K562 (cell line): ENCODE data around the gene GGA2. TPM values are rescaled to one million over a fixed set of nuclear protein-coding genes. Genes with fewer than 3 reads are reported as not detected.

Experiments
- ATAC-seq: fragments of 200-7000 bp; cut with Tn5 transposase; 3 replicates; pipeline ENCODE4 v1.9.1; 2020; ENCODE audit warnings: moderate library complexity
- BruUV-seq: library from RNA; stranded (reverse); fragments of 400-500 nt; replicated peaks from 2 replicates; lab custom pipeline; 2021; lab: Mats Ljungman, UMichigan
- CTCF ChIA-PET: fragments of 300-600 bp; formaldehyde crosslinking; extraction: SDS; loops from one replicate; lab custom pipeline; 2021; ENCODE audit warnings: low intra/inter-chr PET ratio; lab: Yijun Ruan, JAX
- POLR2A ChIA-PET: fragments of 300-600, 350-650 bp; sonication (Branson Sonifier 250); formaldehyde crosslinking; extraction: SDS; loops from one replicate; lab custom pipeline; 2021; ENCODE audit warnings: antibody characterized with exemption, inconsistent platforms; lab: Yijun Ruan, JAX
- DNase-seq, 4 experiments: peaks; one replicate each; pipeline versions ENCODE4 v3.0.0 to v3.0.0-alpha.2; 2011 to 2018; ENCODE audit warnings: low spot score in 3 of 4, mixed read lengths in 3 of 4; ENCODE audit errors: extremely low read depth in 1 of 4
- FAIRE-seq: peaks from 2 replicates; lab custom pipeline; 2011; peaks lifted over from hg19 to GRCh38; lab: Jason Lieb, UNC
- H2AFZ ChIP-seq: 2 replicates; pipeline ENCODE4 v1.6.0; 2011; ENCODE audit warnings: low read depth, low read length, control low read depth, inconsistent platforms
- H3K27ac ChIP-seq: fragments of 200-600 bp; 3 replicates; pipeline ENCODE4 v1.8.0; 2011; ENCODE audit warnings: low read depth, mild to moderate bottlenecking, control low read depth, inconsistent platforms, low read length, moderate library complexity, mixed read lengths; ENCODE audit errors: extremely low read depth
- H3K27me3 ChIP-seq, 2 experiments: fragments of 300-600 bp in 1 of 2; 2 replicates in 1 of 2; 3 replicates in 1 of 2; pipeline versions ENCODE4 v1.6.0 to v1.8.0; 2011; ENCODE audit warnings: inconsistent platforms in 2 of 2, low read length in 2 of 2, mild to moderate bottlenecking in 1 of 2, mixed read lengths in 1 of 2, moderate library complexity in 1 of 2; ENCODE audit not compliant: control insufficient read depth in 2 of 2, insufficient read depth in 2 of 2
- H3K36me3 ChIP-seq: fragments of 300-600 bp; 3 replicates; pipeline ENCODE4 v1.8.0; 2011; ENCODE audit warnings: mild to moderate bottlenecking, low read length, inconsistent platforms; ENCODE audit not compliant: control insufficient read depth, insufficient read depth
- H3K4me1 ChIP-seq, 2 experiments: fragments of 200-600 bp in 1 of 2; replicated peaks in 1 of 2; 2 replicates in 1 of 2; 3 replicates in 1 of 2; pipeline versions ENCODE4 v1.5.1 to v1.8.0; 2011; ENCODE audit warnings: inconsistent platforms in 2 of 2, low read length in 2 of 2, mild to moderate bottlenecking in 1 of 2, mixed read lengths in 1 of 2, moderate library complexity in 1 of 2; ENCODE audit not compliant: control insufficient read depth in 2 of 2, insufficient read depth in 2 of 2
- H3K4me2 ChIP-seq: 2 replicates; pipeline ENCODE4 v1.6.1; 2011; ENCODE audit warnings: low read length, control low read depth, inconsistent platforms, mixed read lengths; ENCODE audit not compliant: insufficient read depth
- H3K4me3 ChIP-seq: fragments of 200-600 bp; sonication (generic), shearing (Covaris generic); 2 replicates; pipeline ENCODE4 v1.5.1; 2016; ENCODE audit warnings: control low read depth, inconsistent platforms
- H3K79me2 ChIP-seq: fragments of 200-600 bp; 3 replicates; pipeline ENCODE4 v1.8.0; 2011; ENCODE audit warnings: low read length, inconsistent platforms; ENCODE audit not compliant: control insufficient read depth, insufficient read depth
- H3K9ac ChIP-seq, 2 experiments: 2 replicates each; pipeline versions ENCODE4 v1.6.0 to v1.6.1; 2011; ENCODE audit warnings: low read depth in 2 of 2, low read length in 2 of 2, control low read depth in 1 of 2, inconsistent platforms in 1 of 2, mild to moderate bottlenecking in 1 of 2, mixed read lengths in 1 of 2; ENCODE audit not compliant: insufficient read depth in 1 of 2
- H3K9me1 ChIP-seq: one replicate; pipeline ENCODE4 v1.6.0; 2011; ENCODE audit warnings: inconsistent platforms, mild to moderate bottlenecking, low read length, moderate library complexity; ENCODE audit not compliant: control insufficient read depth, insufficient read depth
- H3K9me3 ChIP-seq: replicated peaks from 2 replicates; pipeline ENCODE4 v1.5.1; 2011; ENCODE audit warnings: low read depth, low read length, inconsistent platforms; ENCODE audit not compliant: control insufficient read depth, insufficient read depth
- H4K20me1 ChIP-seq: replicated peaks from 2 replicates; pipeline ENCODE4 v1.6.1; 2011; ENCODE audit warnings: low read length, inconsistent platforms, mixed read lengths; ENCODE audit not compliant: control insufficient read depth, insufficient read depth
- BACH1 ChIP-seq: fragments of 200-800 bp; sonication (Bioruptor generic); IDR thresholded peaks from 2 replicates; pipeline ENCODE4 v1.6.1; 2016; ENCODE audit warnings: missing genetic modification characterization, missing compliant biosample characterization
- CHD1 ChIP-seq: fragments of 200-600 bp; sonication (generic); IDR thresholded peaks from one replicate; pipeline ENCODE4 v1.6.1; 2012; ENCODE audit warnings: mild to moderate bottlenecking, moderate library complexity, low read length, inconsistent platforms
- HNRNPH1 ChIP-seq: fragments of 200-400 bp; formaldehyde crosslinking; optimal IDR thresholded peaks from 2 replicates; pipeline ENCODE3; 2017; ENCODE audit warnings: low read depth, mild to moderate bottlenecking, low read length, moderate library complexity
- KAT7 ChIP-seq: sonication (generic); formaldehyde crosslinking; IDR thresholded peaks from 2 replicates; pipeline ENCODE4 v1.8.0; 2022; ENCODE audit warnings: missing genetic modification reagents, mild to moderate bottlenecking, borderline replicate concordance
- RBM22 ChIP-seq: fragments of 200-400 bp; formaldehyde crosslinking; IDR thresholded peaks from 2 replicates; pipeline ENCODE4 v1.6.1; 2018; ENCODE audit warnings: low read length, low read depth; ENCODE audit not compliant: poor library complexity, severe bottlenecking
- SMAD2 ChIP-seq: fragments of 150-350 bp; IDR thresholded peaks from 2 replicates; pipeline ENCODE4 v1.6.1; 2014; ENCODE audit warnings: low read depth, mild to moderate bottlenecking, low read length
- SMAD3 ChIP-seq: fragments of 450-650 bp; formaldehyde crosslinking; conservative IDR thresholded peaks from 2 replicates; pipeline ENCODE4 v1.4.0; 2020; ENCODE audit warnings: mild to moderate bottlenecking
- SMC3 ChIP-seq: conservative IDR thresholded peaks from 2 replicates; pipeline ENCODE4 v1.6.1; 2011; ENCODE audit warnings: low read depth, low read length, improper control_type of control experiment; ENCODE audit not compliant: insufficient read depth
- TAF15 ChIP-seq: fragments of 200-400 bp; formaldehyde crosslinking; IDR thresholded peaks from 2 replicates; pipeline ENCODE4 v1.6.1; 2017; ENCODE audit warnings: mild to moderate bottlenecking, low read depth, low read length, moderate library complexity
- ZNF232 ChIP-seq: sonication (generic); formaldehyde crosslinking; IDR thresholded peaks from 2 replicates; pipeline ENCODE4 v1.8.0; 2022; ENCODE audit warnings: mild to moderate bottlenecking, missing genetic modification reagents
- ZNF589 ChIP-seq: fragments of 200-800 bp; sonication (Bioruptor generic); IDR thresholded peaks from 2 replicates; pipeline ENCODE4 v1.6.1; 2016; ENCODE audit warnings: low read depth, missing genetic modification characterization, missing compliant biosample characterization
- ZNF766 ChIP-seq: fragments of 200-800 bp; sonication (Bioruptor generic); conservative IDR thresholded peaks from 2 replicates; pipeline ENCODE4 v1.6.1; 2016; ENCODE audit warnings: missing genetic modification characterization, missing compliant biosample characterization
- WGBS: fragments of 100-300 bp; shearing (Covaris generic); methylation state at CpG from one replicate; pipeline ENCODE4 v1.1.6; 2016; ENCODE audit warnings: low coverage, mixed read lengths; ENCODE audit not compliant: insufficient coverage; ENCODE audit errors: missing lambda C conversion rate; 5-methylcytosine and 5-hydroxymethylcytosine counted together
- in situ Hi-C: fragments of 300-500 bp; cut with MboI; formaldehyde crosslinking; loops from 4 replicates; pipeline ENCODE4 v1.15.0; 2018; ENCODE audit warnings: inconsistent platforms, mixed read lengths
- intact Hi-C: fragments of 100-400 bp; cut with micrococcal nuclease; formaldehyde crosslinking; loops from 2 replicates; pipeline ENCODE4 v1.14.2; 2022
- polyA plus RNA-seq, 8 experiments: library from polyadenylated mRNA; depleted of rRNA in 4 of 8; stranded (reverse) in 5 of 8; unstranded in 3 of 8; fragments of >200 nt; fragmentation: Nextera tagmentation in 2 of 8; fragmentation: Illumina TruSeq in 1 of 8; extraction: Ambion mirVana in 2 of 8; extraction: Trizol in 1 of 8; gene quantifications; 2 replicates each; pipeline versions ENCODE4 v1.2.1 to v1.2.3, GENCODE V29; 2011 to 2014; ENCODE audit warnings: inconsistent platforms in 1 of 8, missing spikeins in 1 of 8
- total RNA-seq, 7 experiments: library from RNA; depleted of rRNA in 6 of 7; stranded (reverse); fragments of >200 nt in 6 of 7; fragmentation: Illumina TruSeq in 2 of 7; extraction: Trizol in 2 of 7; gene quantifications; 2 replicates each; pipeline versions ENCODE4 v1.2.1 to v1.2.3, GENCODE V29; 2011 to 2021; ENCODE audit warnings: low replicate concordance in 1 of 7
- TF ChIP-seq, protein P1 (sequence below): fragments of 450-650 bp; IDR thresholded peaks from 2 replicates; pipeline ENCODE4 v1.6.1; 2016; ENCODE audit warnings: mild to moderate bottlenecking

The GGA2 gene
- total and polyA plus RNA-seq, 9 of the 15 experiments (the other 6 are each of a cell fraction or from before 2014, with no cell fraction given): 11.9 to 133 (median 66.3) TPM

DNA sequence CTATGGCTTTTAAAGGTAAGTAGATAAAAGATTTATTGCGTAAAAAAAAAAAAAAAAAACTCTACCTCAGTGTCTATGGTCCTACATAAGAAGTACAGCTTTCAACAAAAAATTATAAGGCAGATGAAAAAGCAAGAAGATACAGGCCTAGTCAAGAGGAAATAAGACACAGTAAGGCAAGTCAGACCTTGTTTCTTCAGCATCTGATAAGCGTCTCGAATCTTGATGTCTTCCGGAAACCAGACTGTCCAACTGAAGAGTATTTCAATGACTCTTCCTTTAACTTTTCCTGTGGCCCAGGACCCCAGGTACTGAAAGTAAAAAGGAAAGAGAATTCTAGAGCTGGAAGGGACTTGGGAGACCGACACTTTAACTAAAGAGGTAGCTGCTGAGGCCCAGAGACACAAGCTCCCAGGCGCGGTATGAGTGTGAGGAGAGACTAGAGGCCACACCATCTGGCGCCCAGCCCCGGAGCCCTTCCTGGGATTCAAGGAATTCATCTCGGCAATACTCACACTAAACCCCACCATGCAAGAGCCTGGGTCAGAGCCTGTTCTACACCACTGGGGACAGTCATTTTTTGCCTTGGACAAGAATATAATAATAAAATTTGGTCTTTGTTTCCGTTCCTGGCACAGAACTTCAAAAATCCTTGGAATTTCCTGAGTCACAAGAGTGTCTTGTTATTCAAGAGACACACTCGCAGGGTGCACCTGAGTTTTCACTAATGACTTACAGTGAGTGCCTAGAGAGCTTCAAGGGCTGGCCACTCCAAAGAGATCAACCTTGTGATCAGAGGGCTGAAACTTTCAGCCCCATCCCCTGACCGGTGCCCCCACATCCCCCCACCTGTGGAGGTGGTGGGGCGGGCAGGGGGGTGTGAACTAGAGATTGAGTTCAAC lies 18.6 kb downstream of the GGA2 start:
- in situ Hi-C loops (no loop called here), intact Hi-C loops (no loop called here)
- no peak overlapping the region for H3K9ac ChIP-seq
- no peak overlapping the region for H3K4me2 ChIP-seq
- 96% methylated on average over 13 of the region's 14 CpGs for WGBS
- ATAC-seq: no peak
- no peaks in the 10 kb centered on the region for H3K9me1 ChIP-seq
- H2AFZ ChIP-seq: no peak overlapping the region
- H3K79me2 ChIP-seq: peaks cover 9% of the 10 kb centered on the region; the same call in 2 of the 3 replicates
- POLR2A ChIA-PET: interaction anchor here (1.0 to 3.9 kb wide), 8 partner anchors 8 to 66 kb away, joined by 3 to 18 read pairs (median 4); partner anchors contain the start of genes EARS2 and UBFD1
- H4K20me1 ChIP-seq: no peaks in the 10 kb centered on the region
- DNase-seq: no peak
- H3K27me3 ChIP-seq: no peaks in the 10 kb centered on the region
- no peak for TF ChIP-seq KAT7 (CRISPR knock-in tag)
- TF ChIP-seq SMAD2: no peak
- FAIRE-seq: no peak
- CTCF ChIA-PET: no interaction called here
- BruUV-seq: no TSS peak
- peaks cover 93% of the 10 kb centered on the region for H3K36me3 ChIP-seq
- no peaks in the 10 kb centered on the region for H3K9me3 ChIP-seq
- H3K4me1 ChIP-seq: no peaks in the 10 kb centered on the region
- H3K27ac ChIP-seq: no peak overlapping the region
- H3K4me3 ChIP-seq: no peak overlapping the region

DNA sequence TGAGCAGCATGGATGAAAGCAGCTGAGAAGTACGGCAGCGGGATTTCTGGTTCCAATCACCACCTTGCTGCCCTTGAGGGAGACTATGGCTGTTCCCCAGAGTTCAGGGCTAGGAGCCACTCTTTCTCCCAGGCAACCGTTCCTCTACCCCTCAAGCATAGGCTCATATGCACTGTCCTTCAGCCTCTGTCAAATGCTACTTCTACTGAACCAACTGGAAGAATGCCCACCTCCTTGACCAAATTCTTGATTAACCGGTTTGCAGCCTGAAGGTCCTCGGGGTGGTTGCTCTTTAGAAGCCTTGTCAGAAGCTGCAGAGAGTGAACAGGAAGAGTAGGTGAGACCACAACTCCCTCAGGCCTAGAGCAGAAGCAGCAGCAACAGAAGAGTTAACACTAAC lies 23.8 kb downstream of the GGA2 start:
- no peak overlapping the region for H3K27ac ChIP-seq
- POLR2A ChIA-PET: interaction anchor here (0.6 to 0.9 kb wide), 2 partner anchors 11 to 62 kb away, joined by 3 to 5 read pairs; no protein-coding TSS in a partner anchor
- FAIRE-seq (no peak), ATAC-seq (no peak), DNase-seq (no peak)
- in situ Hi-C loops: no loop called here
- no peaks in the 10 kb centered on the region for H3K4me1 ChIP-seq
- peaks cover 2% of the 10 kb centered on the region for H3K9me1 ChIP-seq
- WGBS: 89% methylated on average over 5 of the region's 5 CpGs
- H3K9ac ChIP-seq: no peak overlapping the region
- H3K36me3 ChIP-seq: peaks cover 92% of the 10 kb centered on the region
- no peak overlapping the region for H3K4me3 ChIP-seq
- CTCF ChIA-PET: no interaction called here
- intact Hi-C loops: no loop called here
- H3K4me2 ChIP-seq: no peak overlapping the region
- no peaks in the 10 kb centered on the region for H3K27me3 ChIP-seq
- no TSS peak for BruUV-seq
- H3K79me2 ChIP-seq: no peaks in the 10 kb centered on the region
- no peaks in the 10 kb centered on the region for H3K9me3 ChIP-seq
- H4K20me1 ChIP-seq: peaks cover 4% of the 10 kb centered on the region; the same call in 1 of the 2 replicates
- H2AFZ ChIP-seq: no peak overlapping the region
- no peak for TF ChIP-seq TAF15
- no peak for TF ChIP-seq RBM22
- TF ChIP-seq, protein P1, sequence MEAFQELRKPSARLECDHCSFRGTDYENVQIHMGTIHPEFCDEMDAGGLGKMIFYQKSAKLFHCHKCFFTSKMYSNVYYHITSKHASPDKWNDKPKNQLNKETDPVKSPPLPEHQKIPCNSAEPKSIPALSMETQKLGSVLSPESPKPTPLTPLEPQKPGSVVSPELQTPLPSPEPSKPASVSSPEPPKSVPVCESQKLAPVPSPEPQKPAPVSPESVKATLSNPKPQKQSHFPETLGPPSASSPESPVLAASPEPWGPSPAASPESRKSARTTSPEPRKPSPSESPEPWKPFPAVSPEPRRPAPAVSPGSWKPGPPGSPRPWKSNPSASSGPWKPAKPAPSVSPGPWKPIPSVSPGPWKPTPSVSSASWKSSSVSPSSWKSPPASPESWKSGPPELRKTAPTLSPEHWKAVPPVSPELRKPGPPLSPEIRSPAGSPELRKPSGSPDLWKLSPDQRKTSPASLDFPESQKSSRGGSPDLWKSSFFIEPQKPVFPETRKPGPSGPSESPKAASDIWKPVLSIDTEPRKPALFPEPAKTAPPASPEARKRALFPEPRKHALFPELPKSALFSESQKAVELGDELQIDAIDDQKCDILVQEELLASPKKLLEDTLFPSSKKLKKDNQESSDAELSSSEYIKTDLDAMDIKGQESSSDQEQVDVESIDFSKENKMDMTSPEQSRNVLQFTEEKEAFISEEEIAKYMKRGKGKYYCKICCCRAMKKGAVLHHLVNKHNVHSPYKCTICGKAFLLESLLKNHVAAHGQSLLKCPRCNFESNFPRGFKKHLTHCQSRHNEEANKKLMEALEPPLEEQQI: no peak
- no peak for TF ChIP-seq SMC3
- no peak for TF ChIP-seq SMAD3 (CRISPR knock-in tag)
- TF ChIP-seq CHD1: no peak
- TF ChIP-seq ZNF589 (CRISPR knock-in tag): no peak
- TF ChIP-seq HNRNPH1: no peak
- no peak for TF ChIP-seq ZNF232 (CRISPR knock-in tag)
- no peak for TF ChIP-seq BACH1 (tag)
- no peak for TF ChIP-seq ZNF766
